NK-92 (cell line): ENCODE measurements around the gene FHIT.

Experiments used
- DNase-seq: peaks from one replicate; lab custom pipeline; 2025; ENCODE audit not compliant: unreplicated experiment; lab: John Stamatoyannopoulos, UW

FHIT gene

GRCh38 chr3:60652829-60653228, 598.4 kb downstream of the FHIT start:
- DNase-seq, result no peak

GRCh38 chr3:60651799-60652198, 599.5 kb downstream of the FHIT start:
- DNase-seq, result no peak

- DNase-seq, result no peak
These were observed 601.1 kb downstream of the FHIT start for GRCh38 chr3:60650171-60650570.

- DNase-seq, result no peak
These were observed 605.5 kb downstream of the FHIT start for GRCh38 chr3:60645801-60646200.

- no peak for DNase-seq
These were observed 607.4 kb downstream of the FHIT start for GRCh38 chr3:60643831-60644230.

- no peak for DNase-seq
These were observed 609.9 kb downstream of the FHIT start for GRCh38 chr3:60641354-60641753.

- no peak for DNase-seq
These were observed 614.4 kb downstream of the FHIT start for GRCh38 chr3:60636846-60637245.

- DNase-seq, result no peak
These were observed 617.6 kb downstream of the FHIT start for GRCh38 chr3:60633644-60634043.

- DNase-seq, result no peak
These were observed 619.7 kb downstream of the FHIT start for GRCh38 chr3:60631509-60631908.

- no peak for DNase-seq
These were observed 620.3 kb downstream of the FHIT start for GRCh38 chr3:60630953-60631352.

GRCh38 chr3:60629816-60630215, 621.4 kb downstream of the FHIT start:
- DNase-seq, result no peak

- no peak for DNase-seq
These were observed 628.9 kb downstream of the FHIT start for GRCh38 chr3:60622349-60622748.

GRCh38 chr3:60617188-60617587, 634.1 kb downstream of the FHIT start:
- no peak for DNase-seq

GRCh38 chr3:60613769-60614303, 637.4 kb downstream of the FHIT start:
- DNase-seq, result no peak

GRCh38 chr3:60610441-60611112, 640.7 kb downstream of the FHIT start:
- no peak for DNase-seq

- no peak for DNase-seq
These were observed 641.8 kb downstream of the FHIT start for GRCh38 chr3:60609446-60609845.

GRCh38 chr3:60603860-60604259, 647.4 kb downstream of the FHIT start:
- DNase-seq, result no peak

- DNase-seq, result no peak
These were observed 650.4 kb downstream of the FHIT start for GRCh38 chr3:60600848-60601247.

GRCh38 chr3:60599586-60599985, 651.7 kb downstream of the FHIT start:
- no peak for DNase-seq

- no peak for DNase-seq
These were observed 652.6 kb downstream of the FHIT start for GRCh38 chr3:60598671-60599070.

- DNase-seq, result no peak
These were observed 657.2 kb downstream of the FHIT start for GRCh38 chr3:60594025-60594424.

GRCh38 chr3:60591267-60591666, 660.0 kb downstream of the FHIT start:
- no peak for DNase-seq

- no peak for DNase-seq
These were observed 662.4 kb downstream of the FHIT start for GRCh38 chr3:60588806-60589205.
